NT2/D1 (cell line): ENCODE data around the gene HACD2.

Experiments used
- SUZ12 ChIP-seq: IDR thresholded peaks from 2 replicates; pipeline ENCODE4 v1.6.1; 2011; ENCODE audit not compliant: insufficient read length, insufficient read depth; ENCODE audit errors: extremely low read depth
- YY1 ChIP-seq: IDR thresholded peaks from 2 replicates; pipeline ENCODE4 v1.6.1; 2011; ENCODE audit not compliant: insufficient read length, insufficient read depth
- ZNF274 ChIP-seq: IDR thresholded peaks from 2 replicates; pipeline ENCODE4 v1.6.1; 2011; ENCODE audit warnings: mild to moderate bottlenecking, low read depth, low read length

DNA sequence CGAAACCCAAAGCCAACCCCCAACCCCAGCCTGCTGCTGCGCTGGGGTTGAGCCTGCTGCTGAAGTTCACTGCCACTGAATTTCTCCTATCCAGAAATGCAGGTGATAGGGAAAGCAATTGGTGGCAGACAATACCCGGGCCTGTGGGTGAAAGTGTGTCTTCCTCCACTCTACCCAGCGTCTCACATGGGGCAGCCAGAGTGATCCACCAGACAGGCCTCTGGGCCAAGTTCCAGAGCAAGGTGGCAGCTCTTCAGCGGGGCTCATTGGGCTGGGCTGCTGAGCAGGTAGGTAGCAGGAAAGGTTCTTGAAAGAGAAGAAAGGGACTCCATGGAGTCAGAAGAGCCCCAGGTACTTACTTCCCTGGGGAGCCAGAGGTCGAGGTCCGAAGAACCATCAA, 141.9 kb downstream of the HACD2 start:
- no peak for TF ChIP-seq ZNF274
- no peak for TF ChIP-seq SUZ12
- TF ChIP-seq YY1, result no peak
